Measurements from ENCODE around the gene GGA1. TPM values are rescaled to one million over a fixed set of nuclear protein-coding genes. Genes with fewer than 3 reads are reported as not detected.
A peak's percentile ranks its signal among the peaks of the same experiment; 100 is the strongest.

GGA1 gene
- total RNA-seq, 4 donors from 2014 or later: 37.8 to 46.5 (median 39.1) TPM

DNA sequence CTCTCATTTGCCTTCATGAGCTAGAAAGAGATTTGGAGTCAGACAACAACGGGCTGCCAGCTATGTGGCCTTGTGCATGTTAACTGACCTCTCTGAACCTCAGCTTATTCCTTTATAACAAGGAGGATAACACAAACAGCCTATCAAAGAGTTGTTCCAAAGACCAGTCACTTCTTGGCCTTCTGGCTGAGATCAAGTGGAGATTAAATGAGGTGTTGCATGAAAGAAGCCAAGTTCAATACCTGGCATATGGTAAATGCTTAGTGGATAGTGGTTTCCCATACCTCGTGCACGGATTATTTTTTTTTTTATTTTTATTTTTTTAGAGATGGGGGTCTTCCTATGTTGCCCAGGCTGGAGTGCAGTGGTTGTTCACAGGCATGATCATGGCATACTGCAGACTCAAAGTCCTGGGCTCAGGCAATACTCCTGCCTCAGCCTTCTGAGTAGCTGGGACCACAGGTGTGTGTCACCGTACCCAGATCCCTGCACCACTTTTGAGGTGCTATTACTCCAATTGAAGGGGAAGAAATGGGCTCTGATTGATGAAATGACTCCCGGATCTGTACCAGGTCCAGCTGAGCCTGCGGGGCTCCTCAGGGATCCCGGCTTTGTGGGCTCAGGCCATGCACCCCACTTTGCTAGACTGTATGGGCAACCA is 71.7 kb downstream of the GGA1 start:
- H3K4me1 ChIP-seq: peaks cover 0 to 67% (median 13%) of the 10 kb centered on the region in 3 donors
- peaks cover 0 to 25% of the 10 kb centered on the region in 2 donors for H3K36me3 ChIP-seq
- no peak overlapping the region for H3K4me3 ChIP-seq
- no peaks in the 10 kb centered on the region for H3K27me3 ChIP-seq
- ATAC-seq: no peak
- peak overlapping the region in 3 of 4 donors; percentile 20 to 93 (median 35) for H3K27ac ChIP-seq
- TF ChIP-seq POLR2AphosphoS5 (IDR thresholded peaks at IDR 0.05) (no peak), EP300 (IDR thresholded peaks at IDR 0.05) (no peak), POLR2A (IDR thresholded peaks at IDR 0.05) (no peak)
- TF ChIP-seq, protein P1, sequence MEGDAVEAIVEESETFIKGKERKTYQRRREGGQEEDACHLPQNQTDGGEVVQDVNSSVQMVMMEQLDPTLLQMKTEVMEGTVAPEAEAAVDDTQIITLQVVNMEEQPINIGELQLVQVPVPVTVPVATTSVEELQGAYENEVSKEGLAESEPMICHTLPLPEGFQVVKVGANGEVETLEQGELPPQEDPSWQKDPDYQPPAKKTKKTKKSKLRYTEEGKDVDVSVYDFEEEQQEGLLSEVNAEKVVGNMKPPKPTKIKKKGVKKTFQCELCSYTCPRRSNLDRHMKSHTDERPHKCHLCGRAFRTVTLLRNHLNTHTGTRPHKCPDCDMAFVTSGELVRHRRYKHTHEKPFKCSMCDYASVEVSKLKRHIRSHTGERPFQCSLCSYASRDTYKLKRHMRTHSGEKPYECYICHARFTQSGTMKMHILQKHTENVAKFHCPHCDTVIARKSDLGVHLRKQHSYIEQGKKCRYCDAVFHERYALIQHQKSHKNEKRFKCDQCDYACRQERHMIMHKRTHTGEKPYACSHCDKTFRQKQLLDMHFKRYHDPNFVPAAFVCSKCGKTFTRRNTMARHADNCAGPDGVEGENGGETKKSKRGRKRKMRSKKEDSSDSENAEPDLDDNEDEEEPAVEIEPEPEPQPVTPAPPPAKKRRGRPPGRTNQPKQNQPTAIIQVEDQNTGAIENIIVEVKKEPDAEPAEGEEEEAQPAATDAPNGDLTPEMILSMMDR (IDR thresholded peaks at IDR 0.05): no peak
- 26 to 33% methylated on average over 3 to 4 of the region's 7 CpGs for WGBS, 2 donors (ENCODE audit: low coverage in 1 of 2)
- no peaks in the 10 kb centered on the region for H3K9me3 ChIP-seq

DNA sequence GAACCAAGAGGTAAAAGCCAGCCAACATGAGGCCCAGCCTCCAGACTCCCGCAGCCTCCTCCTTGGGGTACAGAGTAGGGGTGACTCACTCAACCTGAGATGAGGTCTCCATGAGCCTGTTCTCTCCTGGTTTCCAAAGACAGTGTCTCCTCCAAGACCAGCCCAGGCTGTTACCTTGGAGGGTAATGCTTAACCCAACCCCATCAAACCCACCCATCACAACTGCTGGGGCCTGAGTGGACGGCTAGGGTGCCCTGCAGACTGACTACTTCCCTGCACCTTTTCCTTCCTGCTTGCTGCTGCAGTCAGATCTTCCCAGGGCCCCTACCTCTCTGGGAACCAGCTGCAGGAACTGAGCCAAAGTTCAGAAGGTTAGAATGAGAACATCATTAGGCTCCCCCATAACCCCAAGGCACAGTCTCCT is 72.4 kb downstream of the GGA1 start:
- Histone ChIP-seq H3K27me3 (no peaks in the 10 kb centered on the region), H3K36me3 (peaks cover 0 to 25% of the 10 kb centered on the region in 2 donors), H3K4me1 (peaks cover 0 to 64% (median 13%) of the 10 kb centered on the region in 3 donors), H3K27ac (peak overlapping the region in 2 of 4 donors; percentile 35 to 45), H3K4me3 (no peak overlapping the region), H3K9me3 (no peaks in the 10 kb centered on the region)
- WGBS, 2 donors (ENCODE audit: low coverage in 1 of 2): no CpG with 5 or more reads among the region's 2 CpGs
- TF ChIP-seq, protein P1 (IDR thresholded peaks at IDR 0.05): no peak
- TF ChIP-seq EP300 (IDR thresholded peaks at IDR 0.05): no peak
- TF ChIP-seq POLR2AphosphoS5 (IDR thresholded peaks at IDR 0.05): no peak
- no peak for TF ChIP-seq POLR2A (IDR thresholded peaks at IDR 0.05)
- ATAC-seq: no peak

DNA sequence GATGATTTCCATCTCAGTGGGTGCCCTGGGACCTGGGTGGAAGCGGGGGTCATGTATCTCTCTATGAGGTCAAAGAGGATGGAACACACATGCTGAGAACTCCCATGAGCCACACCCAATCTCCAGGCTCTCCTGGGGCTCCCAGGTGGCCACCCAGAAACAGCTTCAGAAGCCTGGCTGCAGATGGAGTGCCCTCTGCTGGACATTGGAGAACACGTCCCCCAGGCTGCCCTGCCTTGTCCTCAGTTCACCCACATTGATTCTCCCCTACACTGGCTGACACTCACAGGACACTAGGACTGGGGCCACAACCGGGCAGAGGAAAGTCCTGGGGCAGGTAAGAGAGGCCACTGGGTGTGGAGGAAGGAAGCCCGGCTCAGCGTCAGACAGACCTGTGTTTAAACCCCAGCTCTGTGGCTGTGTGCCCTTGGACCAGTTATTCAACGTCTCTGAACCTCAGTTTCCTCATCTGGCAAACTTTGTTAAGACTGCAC is 73.0 kb downstream of the GGA1 start:
- ATAC-seq: peak; percentile 35
- peak overlapping the region in 2 of 4 donors; percentile 35 to 45 for H3K27ac ChIP-seq
- H3K36me3 ChIP-seq: peaks cover 0 to 25% of the 10 kb centered on the region in 2 donors
- peaks cover 0 to 60% (median 13%) of the 10 kb centered on the region in 3 donors for H3K4me1 ChIP-seq
- no peaks in the 10 kb centered on the region for H3K27me3 ChIP-seq
- no peaks in the 10 kb centered on the region for H3K9me3 ChIP-seq
- 0% methylated on average over 1 of the region's 6 CpGs; no CpG with 5 or more reads in 1 of the 2 donors for WGBS, 2 donors (ENCODE audit: low coverage in 1 of 2)
- H3K4me3 ChIP-seq: no peak overlapping the region
- no peak for TF ChIP-seq EP300 (IDR thresholded peaks at IDR 0.05)
- TF ChIP-seq, protein P1 (IDR thresholded peaks at IDR 0.05): peak in 3 of 4 experiments; percentile 80 to 96 (median 85)

Small RNAs within 50 kb of the gene (small RNA-seq; reads per million reads assigned to genes)
- gene RF00017 (0 reads per million in 4 donors), gene RN7SL385P (0 to 0.18 (median 0) reads per million in 4 donors)

Other genes with a start within 250 kb of the GGA1 start
- gene ELFN2, start 181.4 kb upstream of the GGA1 start, total RNA-seq: under 1 TPM in 3 of 4 donors, not detected in 1; under 0.01 to 0.19 (median 0.16) TPM
- gene MFNG, start 122.5 kb upstream of the GGA1 start, total RNA-seq: 10 to 100 TPM in 3 of 4 donors, 1 to 10 TPM in 1; 6.4 to 14.6 (median 12.1) TPM
- gene CARD10, start 89.4 kb upstream of the GGA1 start, total RNA-seq: 10 to 100 TPM in 2 of 4 donors, 1 to 10 TPM in 2; 4.0 to 14.0 (median 9.9) TPM
- gene CDC42EP1, start 48.4 kb upstream of the GGA1 start, total RNA-seq: 10 to 100 TPM; 19.0 to 37.7 (median 27.4) TPM
- not detected for gene LGALS2, start 28.7 kb upstream of the GGA1 start, total RNA-seq
- 1 to 10 TPM; 2.9 to 4.9 (median 3.2) TPM for gene SH3BP1, start 30.8 kb downstream of the GGA1 start, total RNA-seq
- gene PDXP, start 49.9 kb downstream of the GGA1 start, total RNA-seq: 10 to 100 TPM in 3 of 4 donors, 1 to 10 TPM in 1; 9.2 to 19.3 (median 17.2) TPM
- 1,000 to 10,000 TPM in 3 of 4 donors, 100 to 1,000 TPM in 1; 747 to 1,092 (median 1,059) TPM for gene LGALS1, start 66.8 kb downstream of the GGA1 start, total RNA-seq
- gene NOL12, start 77.5 kb downstream of the GGA1 start, total RNA-seq: 10 to 100 TPM; 16.3 to 29.1 (median 20.2) TPM
- gene TRIOBP, start 88.2 kb downstream of the GGA1 start, total RNA-seq: 100 to 1,000 TPM; 128 to 234 (median 137) TPM
- 10 to 100 TPM in 3 of 4 donors, 1 to 10 TPM in 1; 8.0 to 21.0 (median 15.7) TPM for gene GCAT, start 199.1 kb downstream of the GGA1 start, total RNA-seq
- gene GALR3, start 214.5 kb downstream of the GGA1 start, total RNA-seq: not detected
- gene ANKRD54, start 235.5 kb downstream of the GGA1 start, total RNA-seq: 10 to 100 TPM; 21.3 to 66.6 (median 40.9) TPM
- 100 to 1,000 TPM; 336 to 538 (median 412) TPM for gene EIF3L, start 240.6 kb downstream of the GGA1 start, total RNA-seq

Data from gastroesophageal sphincter (tissue), 4 donors.